Spleen (tissue), 11 donors: Measurements from ENCODE around the gene NIT2. TPM values are rescaled to one million over a fixed set of nuclear protein-coding genes. Genes with fewer than 3 reads are reported as not detected.

Experiments used
- DNase-seq: peaks from one replicate; pipeline ENCODE4 v3.0.0-alpha.2; 2020
- H3K27ac ChIP-seq, 8 donors: fragments of 200-600 bp; sonication (generic) in 7 of 8; 1 replicate in 4 of 8; 2 replicates in 4 of 8; pipeline versions ENCODE4 v1.5.0 to v1.8.0; 2016 to 2021; ENCODE audit warnings: inconsistent platforms in 4 of 8, mild to moderate bottlenecking in 4 of 8, moderate library complexity in 1 of 8
- H3K27me3 ChIP-seq, 7 donors: fragments of 200-600 bp; sonication (generic) in 6 of 7; replicated peaks in 1 of 7; 1 replicate in 4 of 7; 2 replicates in 3 of 7; pipeline versions ENCODE4 v1.5.0 to v1.8.0; 2016 to 2021; ENCODE audit warnings: inconsistent platforms in 3 of 7, mild to moderate bottlenecking in 1 of 7
- H3K36me3 ChIP-seq, 6 donors: fragments of 200-600 bp; sonication (generic) in 5 of 6; 1 replicate in 4 of 6; 2 replicates in 2 of 6; pipeline versions ENCODE4 v1.5.0 to v1.8.0; 2016 to 2021; ENCODE audit warnings: inconsistent platforms in 2 of 6
- H3K4me1 ChIP-seq, 6 donors: fragments of 200-600 bp; sonication (generic) in 5 of 6; 1 replicate in 3 of 6; 2 replicates in 3 of 6; pipeline versions ENCODE4 v1.5.0 to v1.8.0; 2016 to 2021; ENCODE audit warnings: inconsistent platforms in 3 of 6
- H3K4me3 ChIP-seq, 8 donors: fragments of 200-600 bp; sonication (generic) in 7 of 8; 1 replicate in 4 of 8; 2 replicates in 4 of 8; pipeline versions ENCODE4 v1.5.0 to v1.8.0; 2016 to 2021; ENCODE audit warnings: inconsistent platforms in 4 of 8, mild to moderate bottlenecking in 4 of 8, moderate library complexity in 2 of 8
- H3K9me3 ChIP-seq, 8 donors: fragments of 200-600 bp; sonication (generic) in 7 of 8; 1 replicate in 4 of 8; 2 replicates in 4 of 8; pipeline versions ENCODE4 v1.5.0 to v1.8.0; 2016 to 2021; ENCODE audit warnings: inconsistent platforms in 4 of 8
- POLR2A ChIP-seq, 3 donors: fragments of 450-650 bp; IDR thresholded peaks; one replicate each; pipeline ENCODE4 v1.5.1; 2017; ENCODE audit warnings: antibody characterized with exemption in 3 of 3, mild to moderate bottlenecking in 1 of 3
- POLR2AphosphoS5 ChIP-seq, 3 donors: sonication (generic); formaldehyde crosslinking; IDR thresholded peaks; one replicate each; pipeline ENCODE4 v1.5.1; 2017; ENCODE audit warnings: antibody characterized with exemption in 3 of 3
- WGBS, 5 donors: extraction: QIAGEN DNeasy Blood & Tissue Kit in 3 of 5; methylation state at CpG; one replicate each; pipeline versions ENCODE4 v1.1.5 to v1.1.7; 2013 to 2018; 5-methylcytosine and 5-hydroxymethylcytosine counted together
- intact Hi-C: fragments of 100-400 bp; cut with DNase I; formaldehyde crosslinking; loops from one replicate; pipeline ENCODE4 v1.15.0; 2023; ENCODE audit warnings: low total_unique reads
- polyA plus RNA-seq, 3 donors: library from polyadenylated mRNA; stranded (reverse); fragments of 200-250 nt; gene quantifications; one replicate each; pipeline ENCODE4 v1.2.1, GENCODE V29; 2013
- total RNA-seq, 7 donors: library from RNA; depleted of rRNA in 3 of 7; stranded (reverse); fragments of >200 nt in 3 of 7; fragmentation: NEBNext Ultra II Directional in 4 of 7; extraction: Animal tissue kit (Norgen Biotek cat#: 25700) in 4 of 7; gene quantifications; one replicate each; pipeline versions ENCODE4 v1.1.0 to v1.2.1, GENCODE V29; 2016 to 2021
- TF ChIP-seq, protein P1 (sequence below), 11 experiments: fragments of 200-600 bp in 7 of 11; fragments of 450-650 bp in 4 of 11; sonication (generic) in 4 of 11; IDR thresholded peaks in 8 of 11; conservative IDR thresholded peaks in 3 of 11; 1 replicate in 7 of 11; 2 replicates in 4 of 11; pipeline versions ENCODE4 v1.4.0 to v1.8.0; 2016 to 2021; ENCODE audit warnings: antibody characterized with exemption in 11 of 11, inconsistent platforms in 4 of 11, mild to moderate bottlenecking in 1 of 11
- donor health status: healthy with polysubstance abuse.
- donor health status: DM: no; HTN: no; CAD: no; lungs with moderate emphysema.
- donor health status: DM: no; HTN: no; CAD: no.
- donor health status: Bipolar disorder and iron deficiency.
- donor health status: healthy.
- donor health status: DM: no; HTN: no; CAD: no.
- donor health status: DM: yes; HTN: yes; CAD: no.

Gene NIT2
- total and polyA plus RNA-seq, 10 donors = 16.8 to 30.8 (median 24.7) TPM

DNA sequence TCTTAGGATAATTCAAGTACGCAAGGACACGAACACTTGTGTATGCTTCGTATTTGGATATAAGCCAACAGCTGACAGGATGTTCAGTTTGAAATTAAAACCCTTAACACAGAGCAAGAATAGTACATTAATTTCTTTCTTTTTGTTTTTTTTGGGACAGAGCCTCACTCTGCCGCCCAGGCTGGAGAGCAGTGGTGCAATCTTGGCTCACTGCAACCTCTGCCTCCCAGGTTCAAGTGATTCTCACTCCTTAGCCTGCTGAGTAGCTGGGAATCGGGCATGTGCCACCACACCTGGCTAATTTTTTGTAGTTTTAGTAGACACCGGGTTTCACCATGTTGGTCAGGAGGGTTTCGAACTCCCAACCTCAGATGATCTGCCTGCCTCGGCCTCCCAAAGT, 33.9 kb downstream of the NIT2 start:
- Histone ChIP-seq H3K27me3 (no peaks in the 10 kb centered on the region), H3K4me1 (no peaks in the 10 kb centered on the region), H3K27ac (peak overlapping the region in 1 of 8 donors; percentile 6), H3K9me3 (no peaks in the 10 kb centered on the region), H3K36me3 (peaks cover 0 to 100% (median 74%) of the 10 kb centered on the region in 6 donors), H3K4me3 (no peak overlapping the region)
- no peak for DNase-seq
- WGBS, 5 donors = 68 to 87% (median 79%) methylated on average over 8 of the region's 8 CpGs
- intact Hi-C loops = no loop called here
- TF ChIP-seq, protein P1, sequence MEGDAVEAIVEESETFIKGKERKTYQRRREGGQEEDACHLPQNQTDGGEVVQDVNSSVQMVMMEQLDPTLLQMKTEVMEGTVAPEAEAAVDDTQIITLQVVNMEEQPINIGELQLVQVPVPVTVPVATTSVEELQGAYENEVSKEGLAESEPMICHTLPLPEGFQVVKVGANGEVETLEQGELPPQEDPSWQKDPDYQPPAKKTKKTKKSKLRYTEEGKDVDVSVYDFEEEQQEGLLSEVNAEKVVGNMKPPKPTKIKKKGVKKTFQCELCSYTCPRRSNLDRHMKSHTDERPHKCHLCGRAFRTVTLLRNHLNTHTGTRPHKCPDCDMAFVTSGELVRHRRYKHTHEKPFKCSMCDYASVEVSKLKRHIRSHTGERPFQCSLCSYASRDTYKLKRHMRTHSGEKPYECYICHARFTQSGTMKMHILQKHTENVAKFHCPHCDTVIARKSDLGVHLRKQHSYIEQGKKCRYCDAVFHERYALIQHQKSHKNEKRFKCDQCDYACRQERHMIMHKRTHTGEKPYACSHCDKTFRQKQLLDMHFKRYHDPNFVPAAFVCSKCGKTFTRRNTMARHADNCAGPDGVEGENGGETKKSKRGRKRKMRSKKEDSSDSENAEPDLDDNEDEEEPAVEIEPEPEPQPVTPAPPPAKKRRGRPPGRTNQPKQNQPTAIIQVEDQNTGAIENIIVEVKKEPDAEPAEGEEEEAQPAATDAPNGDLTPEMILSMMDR (IDR thresholded peaks at IDR 0.05 in 8 of 11, conservative IDR thresholded peaks at IDR 0.05 in 3 of 11) = no peak
- TF ChIP-seq POLR2A (IDR thresholded peaks at IDR 0.05) (no peak), POLR2AphosphoS5 (IDR thresholded peaks at IDR 0.05) (no peak)

DNA sequence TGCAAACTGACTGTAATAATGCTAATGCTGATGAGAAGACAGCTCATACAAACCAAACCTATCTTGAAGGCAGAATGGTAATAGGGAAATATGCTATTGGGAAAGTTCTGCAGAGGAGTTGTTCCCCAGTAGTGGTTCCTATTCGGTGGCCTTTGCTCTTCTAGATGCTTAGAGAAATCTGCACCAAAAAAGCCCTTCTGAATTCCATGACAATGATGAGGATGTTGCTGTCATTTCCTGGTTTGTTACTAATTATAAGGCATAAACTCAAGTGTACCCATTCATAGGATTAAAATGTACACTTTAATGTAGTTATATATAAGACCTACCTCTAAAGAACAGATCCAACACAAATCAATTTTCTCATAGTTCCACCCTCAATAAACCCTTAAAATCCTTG, 36.2 kb downstream of the NIT2 start:
- WGBS, 5 donors = 85 to 97% (median 88%) methylated on average over 1 of the region's 1 CpG
- Histone ChIP-seq H3K4me3 (no peak overlapping the region), H3K27ac (no peak overlapping the region), H3K9me3 (no peaks in the 10 kb centered on the region), H3K36me3 (peaks cover 0 to 100% (median 66%) of the 10 kb centered on the region in 6 donors), H3K27me3 (no peaks in the 10 kb centered on the region), H3K4me1 (no peaks in the 10 kb centered on the region)
- intact Hi-C loops = no loop called here
- no peak for DNase-seq
- TF ChIP-seq, protein P1 (IDR thresholded peaks at IDR 0.05 in 8 of 11, conservative IDR thresholded peaks at IDR 0.05 in 3 of 11) = no peak
- TF ChIP-seq POLR2A (IDR thresholded peaks at IDR 0.05) (no peak), POLR2AphosphoS5 (IDR thresholded peaks at IDR 0.05) (no peak)

DNA sequence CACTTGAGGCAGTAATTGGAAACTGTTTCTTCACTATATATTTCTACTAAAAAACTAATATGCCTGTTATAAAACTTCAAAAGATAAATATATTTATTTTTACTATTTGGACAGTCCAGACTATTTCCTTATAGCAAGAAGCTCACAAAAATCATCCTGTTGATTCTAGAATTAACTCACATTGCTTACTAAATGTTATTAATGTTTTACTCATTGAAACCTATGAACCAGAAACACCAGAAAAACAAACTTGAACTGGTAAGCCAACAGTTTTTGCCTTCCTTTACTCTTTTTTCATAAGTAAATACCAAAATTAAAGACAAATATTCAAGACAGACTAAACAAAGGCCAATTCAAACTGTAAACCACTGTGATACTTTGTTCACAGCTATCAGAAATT, 40.0 kb downstream of the NIT2 start:
- peaks cover 0 to 100% (median 68%) of the 10 kb centered on the region in 6 donors for H3K36me3 ChIP-seq
- no peaks in the 10 kb centered on the region for H3K27me3 ChIP-seq
- TF ChIP-seq POLR2AphosphoS5 (IDR thresholded peaks at IDR 0.05) (no peak), POLR2A (IDR thresholded peaks at IDR 0.05) (no peak)
- TF ChIP-seq, protein P1 (IDR thresholded peaks at IDR 0.05 in 8 of 11, conservative IDR thresholded peaks at IDR 0.05 in 3 of 11) = no peak

DNA sequence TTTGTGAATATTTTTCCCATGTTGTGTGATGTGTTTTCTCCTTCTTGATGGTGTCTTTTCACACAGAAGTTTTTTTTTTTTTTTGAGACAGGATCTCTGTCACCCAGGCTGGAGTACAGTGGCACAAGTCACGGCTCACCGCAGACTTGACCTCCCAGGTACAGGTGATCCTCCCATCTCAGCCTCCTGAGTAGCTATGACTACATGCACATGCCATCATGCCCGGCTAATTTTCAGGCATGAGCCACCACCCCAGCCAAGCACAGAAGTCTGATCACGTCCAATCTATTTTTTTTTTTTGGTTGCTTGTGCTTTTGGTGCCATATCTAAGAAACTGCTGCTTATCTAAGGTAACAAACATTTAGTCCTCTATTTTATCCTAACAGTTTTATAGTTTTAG, 41.7 kb downstream of the NIT2 start:
- TF ChIP-seq POLR2A (IDR thresholded peaks at IDR 0.05) (no peak), POLR2AphosphoS5 (IDR thresholded peaks at IDR 0.05) (no peak)
- TF ChIP-seq, protein P1 (IDR thresholded peaks at IDR 0.05 in 8 of 11, conservative IDR thresholded peaks at IDR 0.05 in 3 of 11) = no peak
- no peaks in the 10 kb centered on the region for H3K4me1 ChIP-seq
- WGBS, 5 donors = 90 to 96% (median 95%) methylated on average over 4 of the region's 4 CpGs
- H3K4me3 ChIP-seq = no peak overlapping the region
- intact Hi-C loops = no loop called here
- no peak overlapping the region for H3K27ac ChIP-seq
- H3K36me3 ChIP-seq = peaks cover 0 to 100% (median 70%) of the 10 kb centered on the region in 6 donors
- H3K9me3 ChIP-seq = no peaks in the 10 kb centered on the region
- no peaks in the 10 kb centered on the region for H3K27me3 ChIP-seq
- no peak for DNase-seq

More for the DNA sequence above, 40.0 kb downstream of the NIT2 start:
- H3K27ac ChIP-seq = no peak overlapping the region
- DNase-seq = no peak
- no peak overlapping the region for H3K4me3 ChIP-seq
- no peaks in the 10 kb centered on the region for H3K4me1 ChIP-seq
- intact Hi-C loops = no loop called here
- no peaks in the 10 kb centered on the region for H3K9me3 ChIP-seq
